ENCODE measurements around the gene ASRGL1. TPM values are rescaled to one million over a fixed set of nuclear protein-coding genes. Genes with fewer than 3 reads are reported as not detected.

The ASRGL1 gene
- total RNA-seq, 3 donors from 2014 or later (not counting 1 experiment from before 2014, with no cell fraction given), result 1.9 to 9.7 (median 3.4) TPM

DNA sequence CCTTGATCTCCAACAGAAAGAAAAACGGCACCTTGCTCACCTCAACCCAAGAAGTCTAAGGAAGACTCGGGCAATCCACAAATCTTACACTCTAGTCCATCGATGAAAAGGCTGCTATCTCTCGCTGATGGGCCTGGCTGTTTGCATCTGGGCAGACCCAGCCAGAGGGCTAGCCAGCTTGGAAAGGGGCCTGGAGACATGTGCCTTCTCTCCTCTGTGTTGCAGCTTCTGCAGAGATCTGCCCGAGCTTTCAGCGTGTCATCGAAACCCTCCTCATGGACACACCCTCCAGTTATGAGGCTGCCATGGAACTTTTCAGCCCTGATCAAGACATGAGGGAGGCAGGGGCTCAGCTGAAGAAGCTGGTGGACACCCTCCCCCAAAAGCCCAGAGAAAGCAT, 84.7 kb downstream of the ASRGL1 start:
- no peaks in the 10 kb centered on the region for H3K36me3 ChIP-seq (ENCODE audit: control insufficient read depth, insufficient read depth, low read length)
- no peak overlapping the region for H3K4me3 ChIP-seq (ENCODE audit: low read length)
- no peaks in the 10 kb centered on the region for H3K9me3 ChIP-seq (ENCODE audit: control insufficient read depth, insufficient read depth, low read length)
- TF ChIP-seq, protein P1, sequence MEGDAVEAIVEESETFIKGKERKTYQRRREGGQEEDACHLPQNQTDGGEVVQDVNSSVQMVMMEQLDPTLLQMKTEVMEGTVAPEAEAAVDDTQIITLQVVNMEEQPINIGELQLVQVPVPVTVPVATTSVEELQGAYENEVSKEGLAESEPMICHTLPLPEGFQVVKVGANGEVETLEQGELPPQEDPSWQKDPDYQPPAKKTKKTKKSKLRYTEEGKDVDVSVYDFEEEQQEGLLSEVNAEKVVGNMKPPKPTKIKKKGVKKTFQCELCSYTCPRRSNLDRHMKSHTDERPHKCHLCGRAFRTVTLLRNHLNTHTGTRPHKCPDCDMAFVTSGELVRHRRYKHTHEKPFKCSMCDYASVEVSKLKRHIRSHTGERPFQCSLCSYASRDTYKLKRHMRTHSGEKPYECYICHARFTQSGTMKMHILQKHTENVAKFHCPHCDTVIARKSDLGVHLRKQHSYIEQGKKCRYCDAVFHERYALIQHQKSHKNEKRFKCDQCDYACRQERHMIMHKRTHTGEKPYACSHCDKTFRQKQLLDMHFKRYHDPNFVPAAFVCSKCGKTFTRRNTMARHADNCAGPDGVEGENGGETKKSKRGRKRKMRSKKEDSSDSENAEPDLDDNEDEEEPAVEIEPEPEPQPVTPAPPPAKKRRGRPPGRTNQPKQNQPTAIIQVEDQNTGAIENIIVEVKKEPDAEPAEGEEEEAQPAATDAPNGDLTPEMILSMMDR (IDR thresholded peaks at IDR 0.05), result no peak
- intact Hi-C loops (cut with micrococcal nuclease), result no loop called here
- Mint-ChIP-seq H3K27me3 (ENCODE audit: low read depth in 2 of 2) (no peaks in the 10 kb centered on the region), H3K4me1 (peaks cover 18 to 19% of the 10 kb centered on the region in 2 donors), H3K4me3 (no peak overlapping the region), H3K9me3 (no peaks in the 10 kb centered on the region), H3K27ac (no peak overlapping the region), H3K36me3 (no peaks in the 10 kb centered on the region)
- H3K27ac ChIP-seq (ENCODE audit: low read length), result no peak overlapping the region
- H3K4me1 ChIP-seq (ENCODE audit: control insufficient read depth, insufficient read depth, low read length), result peaks cover 11% of the 10 kb centered on the region
- no peak for DNase-seq
- no peak for ATAC-seq
- H3K27me3 ChIP-seq (ENCODE audit: control insufficient read depth, insufficient read depth, low read length), result no peaks in the 10 kb centered on the region
- WGBS (ENCODE audit: insufficient coverage), result 94% methylated on average over 7 of the region's 7 CpGs

DNA sequence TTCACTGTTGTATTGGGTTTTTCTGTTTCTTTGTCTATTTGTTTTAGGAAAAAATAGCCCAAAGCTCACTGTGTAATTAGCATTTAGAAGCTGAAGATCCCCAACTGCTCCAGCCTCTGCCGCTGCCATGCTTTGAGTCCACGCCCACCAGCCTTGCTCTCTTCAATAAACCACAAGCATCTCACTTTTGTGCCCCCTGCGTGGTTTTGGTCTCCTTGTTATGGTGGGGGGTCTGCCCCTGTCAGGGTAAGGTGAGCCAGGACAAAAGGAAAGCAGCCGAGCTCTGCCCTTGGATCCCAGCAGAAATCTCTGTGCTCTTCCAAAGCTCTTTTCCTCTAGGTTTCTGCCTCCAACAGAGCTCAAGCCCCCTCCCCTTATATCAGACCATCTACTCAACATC, 85.8 kb downstream of the ASRGL1 start:
- H3K4me3 ChIP-seq (ENCODE audit: low read length), result no peak overlapping the region
- WGBS (ENCODE audit: insufficient coverage), result 60% methylated on average over 4 of the region's 4 CpGs
- no peaks in the 10 kb centered on the region for H3K27me3 ChIP-seq (ENCODE audit: control insufficient read depth, insufficient read depth, low read length)
- H3K4me1 ChIP-seq (ENCODE audit: control insufficient read depth, insufficient read depth, low read length), result peaks cover 11% of the 10 kb centered on the region
- H3K27ac ChIP-seq (ENCODE audit: low read length), result no peak overlapping the region
- H3K27ac Mint-ChIP-seq, result no peak overlapping the region
- peaks cover 26 to 28% of the 10 kb centered on the region in 2 donors for H3K4me1 Mint-ChIP-seq
- no peaks in the 10 kb centered on the region for H3K9me3 Mint-ChIP-seq
- ATAC-seq, result no peak
- H3K27me3 Mint-ChIP-seq (ENCODE audit: low read depth in 2 of 2), result no peaks in the 10 kb centered on the region
- H3K4me3 Mint-ChIP-seq, result no peak overlapping the region
- no peaks in the 10 kb centered on the region for H3K36me3 ChIP-seq (ENCODE audit: control insufficient read depth, insufficient read depth, low read length)
- DNase-seq, result no peak
- intact Hi-C loops (cut with micrococcal nuclease), result no loop called here
- TF ChIP-seq, protein P1 (IDR thresholded peaks at IDR 0.05), result no peak
- no peaks in the 10 kb centered on the region for H3K36me3 Mint-ChIP-seq
- no peaks in the 10 kb centered on the region for H3K9me3 ChIP-seq (ENCODE audit: control insufficient read depth, insufficient read depth, low read length)

DNA sequence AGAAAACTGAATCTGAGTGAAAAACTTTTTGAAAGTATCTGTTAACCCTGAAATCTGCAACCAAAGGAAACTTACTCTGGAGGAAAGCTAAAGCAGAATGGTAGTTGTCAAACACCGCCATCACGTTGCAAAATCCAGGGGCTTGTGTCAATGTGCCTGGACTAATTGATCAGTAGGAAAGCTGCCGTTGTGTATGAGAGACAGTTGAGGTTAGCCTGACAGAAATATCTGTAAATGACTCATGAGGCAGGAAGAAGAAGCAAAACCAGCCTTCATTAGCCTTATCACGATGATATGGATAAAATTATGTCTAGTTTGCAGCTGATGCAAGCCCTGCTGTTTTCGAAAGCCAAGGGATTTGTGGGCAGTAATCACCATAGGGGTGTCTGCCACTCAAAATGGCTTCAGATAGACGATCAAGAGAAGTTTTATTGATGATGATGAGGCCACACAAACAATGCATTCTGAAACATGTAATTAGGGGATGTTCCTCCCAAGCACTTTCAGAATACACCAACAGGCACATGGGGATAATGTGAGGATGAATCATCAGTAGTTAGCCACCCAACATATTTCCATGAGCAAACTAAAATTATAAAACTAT, 90.5 kb downstream of the ASRGL1 start:
- peaks cover 56 to 64% of the 10 kb centered on the region in 2 donors for H3K4me1 Mint-ChIP-seq
- 49% methylated on average over 6 of the region's 6 CpGs for WGBS (ENCODE audit: insufficient coverage)

More for the DNA sequence above, 90.5 kb downstream of the ASRGL1 start:
- peak overlapping the region; percentile 48 for H3K27ac ChIP-seq (ENCODE audit: low read length)
- no peaks in the 10 kb centered on the region for H3K27me3 ChIP-seq (ENCODE audit: control insufficient read depth, insufficient read depth, low read length)
- DNase-seq, result no peak
- peak overlapping the region; percentile 40 for H3K4me3 Mint-ChIP-seq
- peak in 2 of 3 donors; percentile 34 to 43 for ATAC-seq
- peak overlapping the region; percentile 83 to 89 for H3K27ac Mint-ChIP-seq
- peaks cover 19% of the 10 kb centered on the region for H3K4me1 ChIP-seq (ENCODE audit: control insufficient read depth, insufficient read depth, low read length)
- H3K4me3 ChIP-seq (ENCODE audit: low read length), result no peak overlapping the region
- H3K36me3 ChIP-seq (ENCODE audit: control insufficient read depth, insufficient read depth, low read length), result no peaks in the 10 kb centered on the region
- TF ChIP-seq, protein P1 (IDR thresholded peaks at IDR 0.05), result no peak
- H3K9me3 Mint-ChIP-seq, result no peaks in the 10 kb centered on the region
- no peaks in the 10 kb centered on the region for H3K36me3 Mint-ChIP-seq
- no peaks in the 10 kb centered on the region for H3K27me3 Mint-ChIP-seq (ENCODE audit: low read depth in 2 of 2)
- intact Hi-C loops (cut with micrococcal nuclease), result loop anchor here (5.0 kb wide), 2 partner anchors 115 to 250 kb away; partner anchors contain the start of gene UBXN1
- H3K9me3 ChIP-seq (ENCODE audit: control insufficient read depth, insufficient read depth, low read length), result no peaks in the 10 kb centered on the region
